GM19099 (cell line): ENCODE measurements around the gene GPR158.

Source experiments
- POLR2A ChIP-seq: IDR thresholded peaks from 3 replicates; pipeline ENCODE4 v1.6.1; 2011; ENCODE audit warnings: low read depth; ENCODE audit not compliant: insufficient read length; ENCODE audit errors: extremely low read depth

GPR158 gene, protein sequence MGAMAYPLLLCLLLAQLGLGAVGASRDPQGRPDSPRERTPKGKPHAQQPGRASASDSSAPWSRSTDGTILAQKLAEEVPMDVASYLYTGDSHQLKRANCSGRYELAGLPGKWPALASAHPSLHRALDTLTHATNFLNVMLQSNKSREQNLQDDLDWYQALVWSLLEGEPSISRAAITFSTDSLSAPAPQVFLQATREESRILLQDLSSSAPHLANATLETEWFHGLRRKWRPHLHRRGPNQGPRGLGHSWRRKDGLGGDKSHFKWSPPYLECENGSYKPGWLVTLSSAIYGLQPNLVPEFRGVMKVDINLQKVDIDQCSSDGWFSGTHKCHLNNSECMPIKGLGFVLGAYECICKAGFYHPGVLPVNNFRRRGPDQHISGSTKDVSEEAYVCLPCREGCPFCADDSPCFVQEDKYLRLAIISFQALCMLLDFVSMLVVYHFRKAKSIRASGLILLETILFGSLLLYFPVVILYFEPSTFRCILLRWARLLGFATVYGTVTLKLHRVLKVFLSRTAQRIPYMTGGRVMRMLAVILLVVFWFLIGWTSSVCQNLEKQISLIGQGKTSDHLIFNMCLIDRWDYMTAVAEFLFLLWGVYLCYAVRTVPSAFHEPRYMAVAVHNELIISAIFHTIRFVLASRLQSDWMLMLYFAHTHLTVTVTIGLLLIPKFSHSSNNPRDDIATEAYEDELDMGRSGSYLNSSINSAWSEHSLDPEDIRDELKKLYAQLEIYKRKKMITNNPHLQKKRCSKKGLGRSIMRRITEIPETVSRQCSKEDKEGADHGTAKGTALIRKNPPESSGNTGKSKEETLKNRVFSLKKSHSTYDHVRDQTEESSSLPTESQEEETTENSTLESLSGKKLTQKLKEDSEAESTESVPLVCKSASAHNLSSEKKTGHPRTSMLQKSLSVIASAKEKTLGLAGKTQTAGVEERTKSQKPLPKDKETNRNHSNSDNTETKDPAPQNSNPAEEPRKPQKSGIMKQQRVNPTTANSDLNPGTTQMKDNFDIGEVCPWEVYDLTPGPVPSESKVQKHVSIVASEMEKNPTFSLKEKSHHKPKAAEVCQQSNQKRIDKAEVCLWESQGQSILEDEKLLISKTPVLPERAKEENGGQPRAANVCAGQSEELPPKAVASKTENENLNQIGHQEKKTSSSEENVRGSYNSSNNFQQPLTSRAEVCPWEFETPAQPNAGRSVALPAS (N-terminal part only)

DNA sequence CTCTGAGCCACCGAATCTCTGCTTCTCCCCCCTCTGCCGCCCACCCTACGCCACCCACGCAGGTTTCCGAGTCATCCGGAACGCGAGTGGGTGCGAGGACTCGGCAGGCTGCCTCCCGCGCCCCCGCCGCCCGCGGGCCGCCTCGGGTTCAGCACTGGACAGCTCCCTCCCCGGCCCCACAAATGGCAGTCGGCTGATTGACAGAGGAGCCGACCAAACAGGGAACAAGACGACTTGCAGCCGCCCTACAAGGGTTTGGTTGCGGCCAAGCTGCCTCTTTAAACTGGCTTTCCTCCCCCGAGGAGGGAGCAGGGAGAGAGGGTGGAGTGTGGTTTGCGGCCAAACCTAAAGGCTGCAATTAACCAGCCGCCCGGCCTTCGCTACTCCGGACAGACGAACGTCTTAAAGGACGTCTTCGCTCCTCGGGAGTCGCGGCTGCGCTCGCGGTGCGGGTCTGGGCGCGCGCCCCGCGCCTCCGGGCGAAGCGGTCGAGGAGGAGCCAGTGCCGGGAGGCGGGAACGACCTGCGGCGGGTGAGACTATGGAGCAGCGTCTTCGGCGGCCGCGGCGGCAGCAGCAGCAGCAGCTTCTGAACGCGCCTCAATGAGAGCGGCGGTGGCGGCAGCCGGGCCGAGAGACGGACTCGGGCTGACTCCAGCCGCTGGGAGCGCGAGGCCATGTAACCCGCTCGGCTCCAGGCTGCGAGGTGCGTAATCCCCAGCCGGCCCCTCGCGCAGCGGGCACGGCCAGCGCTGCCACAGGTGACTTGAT is at the start of gene GPR158:
Gene GPR158 (plus strand): TSS at position 541 of the 770 bp plus-strand sequence. CDS start 420 bp downstream, outside the sequence.
- no peak for TF ChIP-seq POLR2A

DNA sequence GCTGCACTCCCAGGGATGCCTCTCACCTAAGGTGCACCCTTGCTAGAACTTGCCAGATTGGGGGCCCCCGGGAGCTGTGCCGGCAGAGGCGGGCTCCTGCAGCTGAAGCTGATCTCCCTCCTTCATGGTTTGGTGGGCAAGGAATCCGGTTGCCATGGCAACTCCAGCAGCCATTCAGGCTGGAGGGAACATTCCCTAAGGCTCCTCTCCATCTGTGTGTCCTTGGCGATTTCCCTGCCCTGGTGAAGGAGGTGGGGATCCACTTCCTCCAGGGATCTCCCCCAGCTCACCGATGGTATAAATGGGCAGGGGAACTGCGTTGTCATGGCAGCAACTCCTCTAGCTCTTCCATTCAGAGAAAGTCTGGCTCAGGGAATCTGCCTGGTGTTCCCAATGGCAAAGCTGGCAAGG is 49.6 kb upstream of the GPR158 start:
- no peak for TF ChIP-seq POLR2A

DNA sequence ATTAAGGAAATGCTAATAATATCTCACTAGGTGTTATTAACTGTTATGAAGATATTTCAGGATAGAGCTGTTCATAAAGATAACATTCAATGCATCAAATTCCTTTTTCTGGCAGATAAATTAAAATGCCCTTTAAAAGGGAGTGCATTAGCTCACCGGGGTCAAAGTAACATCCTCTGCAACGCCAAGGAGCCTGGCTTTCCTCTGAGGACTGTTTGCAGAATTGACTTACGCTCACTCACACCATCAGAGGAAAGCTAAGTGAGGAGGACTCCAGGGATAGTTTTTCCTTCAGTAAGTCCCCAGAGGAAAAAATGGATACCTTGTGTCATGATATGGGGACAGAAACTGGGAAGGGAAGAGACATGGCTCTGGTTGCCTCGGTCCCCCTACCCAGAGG is 45.2 kb upstream of the GPR158 start:
- TF ChIP-seq POLR2A, result no peak

DNA sequence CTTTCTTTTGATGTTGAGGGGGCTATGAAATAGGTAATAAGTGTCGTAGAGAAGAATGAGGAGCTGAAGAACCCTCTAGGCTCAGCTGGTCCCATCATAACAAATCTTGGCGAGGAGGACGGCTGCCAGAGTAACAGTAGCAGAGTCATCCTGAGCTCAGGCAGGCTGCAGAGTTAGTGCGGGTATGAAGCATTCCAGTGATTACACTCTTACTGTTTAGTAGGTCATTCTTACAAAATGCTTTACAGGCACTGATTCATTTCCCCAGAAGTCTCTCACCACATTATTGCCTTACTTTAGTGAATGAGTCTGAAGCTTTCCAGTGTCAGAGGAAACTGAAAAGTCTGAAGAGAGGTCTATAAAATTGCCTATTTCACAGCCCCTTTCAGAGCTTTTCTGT is 43.9 kb upstream of the GPR158 start:
- no peak for TF ChIP-seq POLR2A

DNA sequence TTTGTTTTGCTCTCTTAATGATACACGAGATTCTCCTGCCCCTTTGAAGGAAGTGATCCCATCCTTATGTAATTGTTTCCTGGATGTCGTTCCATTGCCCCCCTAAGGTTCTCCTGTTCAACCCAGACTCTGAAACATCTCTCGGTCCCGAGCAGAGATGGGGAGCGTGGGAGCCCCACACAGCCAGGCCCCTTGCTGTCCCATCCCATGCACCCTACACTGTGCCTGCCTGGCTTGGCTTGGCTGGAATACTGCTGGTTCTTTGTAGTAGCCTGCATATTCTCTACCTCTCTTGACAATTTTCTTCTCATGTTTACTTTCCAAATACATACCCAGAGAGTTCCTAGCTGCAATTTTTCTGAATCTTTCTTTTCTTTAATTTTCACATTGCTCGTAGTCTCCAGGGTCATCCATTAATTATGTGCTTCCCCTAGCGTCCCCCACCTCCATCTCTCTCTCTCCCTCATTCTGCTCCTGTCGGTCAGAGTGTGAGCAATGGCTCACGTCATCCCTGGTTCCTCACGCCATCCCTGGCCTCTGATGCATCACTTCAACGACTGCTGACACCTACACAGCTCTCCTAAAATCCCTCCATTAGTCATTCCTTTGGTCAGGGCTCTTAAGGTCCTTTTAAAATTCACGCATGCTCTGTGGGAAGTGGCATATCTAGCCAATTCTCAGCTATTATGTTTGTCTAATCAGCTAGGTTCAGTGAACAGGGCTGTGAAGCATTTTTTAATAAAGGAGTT is 32.5 kb upstream of the GPR158 start:
- no peak for TF ChIP-seq POLR2A

DNA sequence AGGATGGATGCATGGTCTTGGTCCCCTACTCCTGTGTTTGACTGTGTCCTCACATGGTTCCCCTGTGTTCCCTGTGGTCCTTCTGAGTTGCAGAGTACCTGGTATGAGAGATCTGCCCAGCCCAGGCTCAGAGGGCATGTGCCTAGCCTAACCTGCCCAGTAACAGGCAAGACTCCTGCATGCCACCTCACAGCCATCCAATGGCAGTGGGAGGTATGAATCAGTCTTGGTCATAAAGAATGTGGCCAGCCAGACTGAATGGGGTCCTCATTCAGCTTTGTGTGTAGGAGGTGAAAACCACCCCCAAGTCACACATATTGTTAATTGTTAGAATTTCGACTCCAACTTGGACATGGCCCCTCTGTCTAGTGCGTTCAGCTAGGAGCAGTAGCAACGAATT is 17.2 kb upstream of the GPR158 start:
- no peak for TF ChIP-seq POLR2A

DNA sequence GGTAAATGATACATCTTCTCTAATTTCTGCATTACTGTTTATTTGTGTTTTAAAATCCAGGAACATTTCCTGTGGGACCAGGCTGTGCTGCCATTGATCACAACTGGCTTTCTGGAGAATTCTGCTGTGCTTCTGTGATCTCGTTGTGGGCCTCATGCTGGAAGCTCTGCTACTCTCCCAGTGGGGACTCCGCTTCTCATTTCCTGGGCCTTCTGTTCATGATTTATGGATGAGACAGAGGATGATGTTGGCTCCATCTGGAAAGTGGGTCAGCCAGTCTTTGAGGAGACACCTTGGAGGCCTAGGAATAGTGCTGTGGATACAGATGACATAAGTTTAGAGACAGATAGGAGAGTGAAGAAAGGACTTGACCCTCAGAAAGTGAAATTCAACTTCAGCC is 15.2 kb upstream of the GPR158 start:
- no peak for TF ChIP-seq POLR2A

DNA sequence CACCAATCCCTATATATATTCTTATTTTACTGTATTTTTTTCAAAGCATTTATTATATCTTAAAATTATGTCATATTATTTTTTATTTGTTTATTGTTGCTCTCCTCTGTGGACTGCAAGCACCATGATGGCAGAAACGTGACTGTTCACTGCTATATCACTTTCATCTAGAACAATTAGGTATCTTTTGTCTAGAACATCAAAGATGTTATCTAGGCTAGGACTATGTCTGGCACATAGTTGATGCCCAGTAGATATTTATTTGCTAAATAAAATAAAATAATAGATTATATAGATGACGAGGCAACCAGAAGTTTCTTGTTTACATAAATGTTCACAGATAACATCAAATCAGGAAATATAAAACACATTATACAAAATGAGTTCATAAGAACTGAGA is 12.4 kb upstream of the GPR158 start:
- TF ChIP-seq POLR2A, result no peak

DNA sequence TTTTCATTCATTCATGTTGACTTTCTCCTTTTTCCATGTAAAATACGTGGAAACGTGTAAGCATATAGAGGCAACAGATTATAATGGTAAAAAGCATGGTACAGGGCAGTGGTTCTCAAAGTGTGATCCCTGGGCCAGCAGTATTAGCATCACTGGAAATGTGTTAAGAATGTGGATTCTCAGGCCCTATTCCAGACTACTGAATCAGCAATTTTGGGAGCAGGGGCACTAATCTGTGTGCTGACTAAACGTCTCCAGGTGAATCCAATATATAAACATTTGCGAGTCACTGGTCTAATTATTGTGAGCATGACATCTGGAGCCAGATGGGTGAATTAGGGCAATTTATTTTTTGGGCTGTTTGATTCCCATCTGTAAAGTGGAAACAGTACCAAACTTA is 5.1 kb upstream of the GPR158 start:
- no peak for TF ChIP-seq POLR2A

DNA sequence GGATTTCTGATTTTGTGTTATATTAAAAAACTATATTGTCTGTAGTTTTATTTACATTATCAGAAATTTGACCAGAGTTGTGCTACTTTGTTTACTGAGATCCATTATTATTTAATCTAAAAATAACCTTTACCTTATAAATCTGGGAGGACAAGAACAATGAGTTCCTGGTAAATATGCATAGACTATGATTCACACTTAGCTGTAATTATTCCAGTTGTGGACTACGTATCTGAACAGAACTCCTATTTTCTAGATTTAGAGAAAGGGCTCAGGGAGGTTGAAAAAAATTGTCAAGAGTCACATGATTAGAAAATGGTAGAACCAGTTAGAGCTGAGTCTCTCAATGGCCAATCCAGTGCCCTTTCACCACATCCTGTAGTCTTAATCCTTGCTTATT is 4.2 kb upstream of the GPR158 start:
- TF ChIP-seq POLR2A, result no peak

DNA sequence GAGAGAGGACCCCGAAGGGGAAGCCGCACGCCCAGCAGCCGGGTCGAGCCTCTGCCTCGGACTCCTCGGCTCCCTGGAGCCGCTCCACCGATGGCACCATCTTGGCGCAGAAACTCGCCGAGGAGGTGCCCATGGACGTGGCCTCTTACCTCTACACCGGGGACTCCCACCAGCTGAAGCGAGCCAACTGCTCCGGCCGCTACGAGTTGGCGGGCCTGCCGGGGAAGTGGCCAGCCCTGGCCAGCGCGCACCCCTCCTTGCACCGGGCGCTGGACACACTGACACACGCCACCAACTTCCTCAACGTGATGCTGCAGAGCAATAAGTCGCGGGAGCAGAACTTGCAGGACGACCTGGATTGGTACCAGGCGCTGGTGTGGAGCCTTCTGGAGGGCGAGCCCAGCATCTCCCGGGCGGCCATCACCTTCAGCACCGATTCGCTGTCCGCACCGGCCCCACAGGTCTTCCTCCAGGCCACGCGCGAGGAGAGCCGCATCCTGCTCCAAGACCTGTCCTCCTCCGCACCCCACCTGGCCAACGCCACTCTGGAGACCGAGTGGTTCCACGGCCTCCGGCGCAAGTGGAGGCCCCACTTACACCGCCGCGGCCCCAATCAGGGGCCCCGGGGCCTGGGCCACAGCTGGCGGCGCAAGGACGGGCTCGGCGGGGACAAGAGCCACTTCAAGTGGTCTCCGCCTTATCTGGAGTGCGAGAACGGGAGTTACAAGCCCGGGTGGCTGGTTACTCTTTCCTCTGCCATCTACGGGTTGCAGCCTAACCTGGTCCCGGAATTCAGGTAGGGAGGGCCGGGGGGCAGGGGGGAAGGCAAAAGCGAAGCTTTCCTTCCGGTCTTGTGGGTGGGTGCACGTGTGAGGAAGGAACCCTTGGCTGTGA is 973 bp downstream of the GPR158 start:
- TF ChIP-seq POLR2A, result no peak

DNA sequence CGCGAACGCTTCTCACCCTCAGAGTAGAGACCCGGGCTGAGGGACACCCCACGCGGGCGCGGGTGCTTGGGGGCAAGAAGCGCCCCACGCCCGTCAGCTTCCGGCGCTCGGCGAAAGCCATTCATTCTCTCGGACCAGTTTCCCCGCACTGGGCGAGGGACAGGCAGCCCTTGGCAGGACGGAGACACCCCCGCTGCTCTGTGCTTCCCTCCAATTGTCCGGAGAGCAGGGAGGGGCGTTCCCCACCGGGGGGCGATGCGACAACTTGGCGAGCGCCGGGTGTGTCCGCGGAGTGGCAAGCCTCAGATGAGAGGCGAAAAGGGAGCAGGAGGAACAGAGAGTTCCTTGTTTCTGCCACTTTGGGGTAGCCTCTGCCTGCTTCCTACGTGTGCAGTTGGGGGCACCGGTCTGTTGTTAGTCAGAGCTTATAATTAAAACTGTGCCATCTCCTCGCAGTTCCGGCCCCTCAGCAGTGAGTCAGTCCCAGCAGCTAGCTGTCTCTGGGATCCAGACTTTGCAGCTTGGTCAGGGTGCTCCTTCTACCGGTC is 1.7 kb downstream of the GPR158 start:
- TF ChIP-seq POLR2A, result no peak

DNA sequence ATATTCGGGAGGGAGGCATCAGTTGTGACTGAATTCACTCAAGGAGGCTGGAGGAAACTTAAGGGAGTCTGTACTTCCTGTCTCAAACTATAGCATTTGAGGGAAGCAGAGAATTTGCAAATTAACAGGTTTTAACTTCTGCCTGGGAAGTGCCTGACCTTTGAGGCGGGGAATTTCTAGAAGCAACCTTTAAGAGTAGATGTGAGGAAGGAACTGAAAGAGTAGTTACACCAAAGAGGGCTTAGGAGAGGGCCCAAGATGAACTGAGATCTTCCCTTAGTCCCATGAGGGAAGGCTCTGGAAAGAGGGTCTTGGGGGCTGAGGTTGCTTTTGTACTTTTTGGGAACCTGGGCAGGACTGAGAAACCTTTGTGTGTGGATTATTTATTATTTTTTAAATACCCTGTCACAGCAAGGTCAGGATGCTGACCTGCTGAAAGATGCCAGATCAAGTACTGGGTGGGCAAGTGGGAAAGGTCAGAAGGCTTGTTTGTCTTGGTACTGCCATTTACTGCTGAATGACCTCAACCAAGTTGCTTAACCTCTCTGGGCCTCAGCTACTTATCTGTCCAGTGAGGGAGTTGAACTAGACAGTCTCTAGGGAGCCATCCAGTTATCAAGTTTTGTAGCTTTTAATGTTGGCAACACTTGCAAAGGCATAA is 2.4 kb downstream of the GPR158 start:
- TF ChIP-seq POLR2A, result no peak

DNA sequence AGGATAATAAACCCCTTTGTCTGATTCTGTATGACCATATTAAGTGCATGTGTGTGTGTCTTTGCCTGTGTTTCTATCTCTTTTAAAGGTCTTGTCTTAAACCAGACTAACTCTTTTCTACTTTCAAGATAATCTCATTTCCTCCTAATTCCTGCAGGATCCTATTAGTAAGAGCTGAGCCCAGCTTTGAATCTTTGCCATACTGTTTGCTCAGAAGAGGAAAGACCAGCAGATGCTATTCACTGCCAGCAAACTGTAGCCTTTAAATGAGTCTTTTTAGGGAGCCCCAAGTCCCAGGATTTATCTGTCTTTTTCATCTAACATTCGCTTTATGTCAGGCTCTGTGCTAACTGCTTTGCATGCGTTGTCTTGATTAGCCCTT is 2.9 kb downstream of the GPR158 start:
- TF ChIP-seq POLR2A, result no peak
